ENCODE results near the gene HCAR1. TPM values are rescaled to one million over a fixed set of nuclear protein-coding genes. Genes with fewer than 3 reads are reported as not detected.
"Not testable (repeated sequence)": the region's sequence is repeated elsewhere in the genome, so short reads cannot be mapped to it uniquely, and the experiment has no call there.

The HCAR1 gene
- total and polyA plus RNA-seq, 3 donors from 2014 or later, result 0.79 to 1.0 (median 0.87) TPM

DNA sequence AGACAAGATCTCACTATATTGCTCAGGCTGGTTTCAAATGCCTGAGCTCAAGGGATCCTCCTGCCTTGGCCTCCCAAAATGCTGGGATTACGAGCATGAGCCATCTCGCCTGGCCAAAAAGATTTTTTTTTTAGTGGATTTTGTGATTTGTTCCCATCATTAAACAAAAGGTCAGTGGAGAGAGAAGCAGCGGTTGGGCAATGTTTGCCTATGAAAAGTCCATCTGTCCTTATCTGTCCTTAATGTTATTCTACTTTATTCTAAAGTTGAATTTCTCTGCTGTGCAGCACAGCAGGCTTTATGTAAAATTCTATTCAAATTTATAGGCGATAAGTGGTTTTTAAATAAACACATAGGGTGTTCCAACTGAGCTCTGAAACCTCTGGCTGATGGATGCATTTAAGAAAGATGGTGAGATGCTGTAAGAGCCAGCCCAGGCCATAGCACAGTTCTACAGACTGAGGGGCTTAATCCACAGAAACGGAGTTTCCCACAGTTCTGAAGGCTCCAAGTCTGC lies 46.3 kb downstream of the HCAR1 start:
- 84 to 88% methylated on average over 5 of the region's 5 CpGs for WGBS, 2 donors
- intact Hi-C loops (cut with DNase I; ENCODE audit: low total_unique reads), result no loop called here

DNA sequence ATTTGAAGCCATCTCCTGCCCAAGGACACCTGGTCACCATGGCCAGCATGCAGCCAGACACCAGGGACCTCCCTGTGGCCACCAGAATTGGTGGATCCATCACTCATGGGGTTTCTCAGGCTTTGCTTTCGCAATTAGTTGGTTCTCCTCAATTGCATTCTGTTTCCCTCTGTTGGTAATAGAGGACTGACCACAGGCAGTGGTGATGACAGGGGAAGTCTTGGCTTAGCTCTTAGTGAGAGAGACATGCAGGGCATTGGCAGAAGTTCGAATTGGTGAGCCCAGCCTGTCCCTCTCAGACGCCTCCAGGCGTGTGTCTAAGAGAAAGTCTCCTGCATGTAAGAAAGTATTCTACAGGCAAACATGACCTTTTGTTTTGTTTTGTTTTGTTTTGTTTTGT lies 48.8 kb downstream of the HCAR1 start:
- WGBS, 2 donors, result 83 to 93% methylated on average over 4 of the region's 4 CpGs
- no peaks in the 10 kb centered on the region for H3K4me1 ChIP-seq
- no peaks in the 10 kb centered on the region for H3K9me3 ChIP-seq
- no peaks in the 10 kb centered on the region for H3K27me3 ChIP-seq
- intact Hi-C loops (cut with DNase I; ENCODE audit: low total_unique reads), result no loop called here
- H3K36me3 ChIP-seq (ENCODE audit: low read depth, missing control alignments), result no peaks in the 10 kb centered on the region
- H3K4me3 ChIP-seq, result no peak overlapping the region
- DNase-seq, result no peak
- TF ChIP-seq POLR2A (IDR thresholded peaks at IDR 0.05), result no peak
- TF ChIP-seq, protein P1, sequence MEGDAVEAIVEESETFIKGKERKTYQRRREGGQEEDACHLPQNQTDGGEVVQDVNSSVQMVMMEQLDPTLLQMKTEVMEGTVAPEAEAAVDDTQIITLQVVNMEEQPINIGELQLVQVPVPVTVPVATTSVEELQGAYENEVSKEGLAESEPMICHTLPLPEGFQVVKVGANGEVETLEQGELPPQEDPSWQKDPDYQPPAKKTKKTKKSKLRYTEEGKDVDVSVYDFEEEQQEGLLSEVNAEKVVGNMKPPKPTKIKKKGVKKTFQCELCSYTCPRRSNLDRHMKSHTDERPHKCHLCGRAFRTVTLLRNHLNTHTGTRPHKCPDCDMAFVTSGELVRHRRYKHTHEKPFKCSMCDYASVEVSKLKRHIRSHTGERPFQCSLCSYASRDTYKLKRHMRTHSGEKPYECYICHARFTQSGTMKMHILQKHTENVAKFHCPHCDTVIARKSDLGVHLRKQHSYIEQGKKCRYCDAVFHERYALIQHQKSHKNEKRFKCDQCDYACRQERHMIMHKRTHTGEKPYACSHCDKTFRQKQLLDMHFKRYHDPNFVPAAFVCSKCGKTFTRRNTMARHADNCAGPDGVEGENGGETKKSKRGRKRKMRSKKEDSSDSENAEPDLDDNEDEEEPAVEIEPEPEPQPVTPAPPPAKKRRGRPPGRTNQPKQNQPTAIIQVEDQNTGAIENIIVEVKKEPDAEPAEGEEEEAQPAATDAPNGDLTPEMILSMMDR (IDR thresholded peaks at IDR 0.05), result no peak
- H3K27ac ChIP-seq, result no peak overlapping the region

More for the DNA sequence above, 46.3 kb downstream of the HCAR1 start:
- no peak overlapping the region for H3K27ac ChIP-seq
- no peak overlapping the region for H3K4me3 ChIP-seq
- H3K4me1 ChIP-seq, result no peaks in the 10 kb centered on the region
- H3K27me3 ChIP-seq, result no peaks in the 10 kb centered on the region
- no peak for DNase-seq
- no peak for TF ChIP-seq POLR2A (IDR thresholded peaks at IDR 0.05)
- TF ChIP-seq, protein P1 (IDR thresholded peaks at IDR 0.05), result no peak
- H3K9me3 ChIP-seq, result no peaks in the 10 kb centered on the region
- no peaks in the 10 kb centered on the region for H3K36me3 ChIP-seq (ENCODE audit: low read depth, missing control alignments)

DNA sequence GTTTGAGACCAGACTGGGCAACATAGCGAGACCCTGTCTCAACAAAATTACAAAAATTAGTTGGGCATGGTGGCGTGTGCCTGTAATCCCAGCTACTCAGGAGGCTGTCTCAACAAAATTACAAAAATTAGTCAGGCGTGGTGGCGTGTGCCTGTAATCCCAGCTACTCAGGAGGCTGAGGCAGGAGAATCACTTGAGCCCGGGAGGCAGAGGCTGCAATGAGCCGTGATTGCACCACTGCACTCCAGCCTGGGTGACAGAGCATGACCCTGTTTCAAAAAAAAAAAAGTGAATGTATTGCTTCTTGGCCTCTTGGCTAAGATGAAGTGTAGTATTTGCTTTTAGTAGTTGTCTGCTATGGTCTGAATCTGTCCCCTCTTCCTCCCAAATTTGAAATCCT lies 49.7 kb downstream of the HCAR1 start:
- H3K4me3 ChIP-seq; H3K9me3 ChIP-seq; H3K36me3 ChIP-seq (ENCODE audit: low read depth, missing control alignments); H3K4me1 ChIP-seq; DNase-seq; H3K27ac ChIP-seq; H3K27me3 ChIP-seq; intact Hi-C loops (cut with DNase I; ENCODE audit: low total_unique reads): not testable (repeated sequence)
- WGBS, 2 donors, result 78 to 89% methylated on average over 6 of the region's 6 CpGs

DNA sequence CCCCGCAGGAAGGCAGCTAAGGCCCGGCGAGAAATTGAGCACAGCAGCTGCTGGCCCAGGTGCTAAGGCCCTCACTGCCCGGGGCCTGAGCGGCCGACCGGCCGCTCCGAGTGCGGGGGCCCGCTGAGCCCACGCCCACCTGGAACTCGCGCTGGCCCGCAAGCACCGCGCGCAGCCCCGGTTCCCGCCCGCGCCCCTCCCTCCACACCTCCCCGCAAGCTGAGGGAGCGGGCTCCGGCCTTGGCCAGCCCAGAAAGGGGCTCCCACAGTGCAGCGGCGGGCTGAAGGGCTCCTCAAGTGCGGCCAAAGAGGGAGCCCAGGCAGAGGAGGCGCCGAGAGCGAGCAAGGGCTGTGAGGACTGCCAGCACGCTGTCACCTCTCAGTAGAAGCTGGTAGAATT lies 53.9 kb downstream of the HCAR1 start:
- DNase-seq; H3K27ac ChIP-seq; H3K27me3 ChIP-seq; intact Hi-C loops (cut with DNase I; ENCODE audit: low total_unique reads); H3K4me1 ChIP-seq; H3K9me3 ChIP-seq; H3K36me3 ChIP-seq (ENCODE audit: low read depth, missing control alignments): not testable (repeated sequence)
- 75 to 82% methylated on average over 8 to 9 of the region's 32 CpGs for WGBS, 2 donors
- H3K4me3 ChIP-seq, result peak overlapping the region; percentile 29 to 43

Small RNA genes lying within 50 kb of the gene (small RNA-seq; reads per million reads assigned to genes)
- gene AC026333.2 (0 reads per million in 2 donors), gene RF00019 (0 reads per million in 2 donors)

Other genes with a start within 250 kb of the HCAR1 start
- 10 to 100 TPM; 25.6 to 38.3 TPM for gene ZCCHC8, start 229.9 kb downstream of the HCAR1 start, total RNA-seq
- 28.8 TPM for gene ZCCHC8, start 229.9 kb downstream of the HCAR1 start, polyA plus RNA-seq (ENCODE audit: insufficient read depth, low read depth, low replicate concordance)
- 100 to 1,000 TPM in 1 of 2 donors, 10 to 100 TPM in 1; 93.1 to 133 TPM for gene RSRC2, start 203.9 kb downstream of the HCAR1 start, total RNA-seq
- 50.7 TPM for gene RSRC2, start 203.9 kb downstream of the HCAR1 start, polyA plus RNA-seq (ENCODE audit: insufficient read depth, low read depth, low replicate concordance)
- gene KNTC1, start 203.6 kb downstream of the HCAR1 start, total RNA-seq, result 100 to 1,000 TPM in 1 of 2 donors, 10 to 100 TPM in 1; 79.8 to 118 TPM
- gene KNTC1, start 203.6 kb downstream of the HCAR1 start, polyA plus RNA-seq (ENCODE audit: insufficient read depth, low read depth, low replicate concordance), result 46.1 TPM
- 1 to 10 TPM in 1 of 2 donors, under 1 TPM in 1; 0.74 to 1.3 TPM for gene HCAR2, start 27.5 kb downstream of the HCAR1 start, total RNA-seq
- 2.7 TPM for gene HCAR2, start 27.5 kb downstream of the HCAR1 start, polyA plus RNA-seq (ENCODE audit: insufficient read depth, low read depth, low replicate concordance)
- gene HCAR3, start 14.0 kb downstream of the HCAR1 start, total RNA-seq, result under 1 TPM in 1 of 2 donors, not detected in 1; 0.24 TPM
- 0.36 TPM for gene HCAR3, start 14.0 kb downstream of the HCAR1 start, polyA plus RNA-seq (ENCODE audit: insufficient read depth, low read depth, low replicate concordance)
- 10 to 100 TPM; 33.3 to 35.6 TPM for gene DENR, start 22.0 kb upstream of the HCAR1 start, total RNA-seq
- gene DENR, start 22.0 kb upstream of the HCAR1 start, polyA plus RNA-seq (ENCODE audit: insufficient read depth, low read depth, low replicate concordance), result 24.9 TPM
- 10 to 100 TPM; 49.4 to 83.3 TPM for gene CCDC62, start 43.7 kb upstream of the HCAR1 start, total RNA-seq
- 122 TPM for gene CCDC62, start 43.7 kb upstream of the HCAR1 start, polyA plus RNA-seq (ENCODE audit: insufficient read depth, low read depth, low replicate concordance)
- 10 to 100 TPM; 34.3 to 41.7 TPM for gene HIP1R, start 104.6 kb upstream of the HCAR1 start, total RNA-seq
- gene HIP1R, start 104.6 kb upstream of the HCAR1 start, polyA plus RNA-seq (ENCODE audit: insufficient read depth, low read depth, low replicate concordance), result 20.1 TPM
- 10 to 100 TPM; 75.8 to 90.1 TPM for gene VPS37B, start 165.3 kb upstream of the HCAR1 start, total RNA-seq
- gene VPS37B, start 165.3 kb upstream of the HCAR1 start, polyA plus RNA-seq (ENCODE audit: insufficient read depth, low read depth, low replicate concordance), result 38.0 TPM
- gene ABCB9, start 235.6 kb upstream of the HCAR1 start, total RNA-seq, result 10 to 100 TPM; 75.3 to 82.8 TPM
- gene ABCB9, start 235.6 kb upstream of the HCAR1 start, polyA plus RNA-seq (ENCODE audit: insufficient read depth, low read depth, low replicate concordance), result 41.6 TPM
- gene OGFOD2, start 244.4 kb upstream of the HCAR1 start, total RNA-seq, result 10 to 100 TPM; 35.0 to 56.5 TPM
- 47.2 TPM for gene OGFOD2, start 244.4 kb upstream of the HCAR1 start, polyA plus RNA-seq (ENCODE audit: insufficient read depth, low read depth, low replicate concordance)
- 100 to 1,000 TPM; 169 to 190 TPM for gene ARL6IP4, start 249.8 kb upstream of the HCAR1 start, total RNA-seq
- 210 TPM for gene ARL6IP4, start 249.8 kb upstream of the HCAR1 start, polyA plus RNA-seq (ENCODE audit: insufficient read depth, low read depth, low replicate concordance)

Data from testis (tissue), 3 donors.